ENCODE measurements around the gene ASB13.

DNA sequence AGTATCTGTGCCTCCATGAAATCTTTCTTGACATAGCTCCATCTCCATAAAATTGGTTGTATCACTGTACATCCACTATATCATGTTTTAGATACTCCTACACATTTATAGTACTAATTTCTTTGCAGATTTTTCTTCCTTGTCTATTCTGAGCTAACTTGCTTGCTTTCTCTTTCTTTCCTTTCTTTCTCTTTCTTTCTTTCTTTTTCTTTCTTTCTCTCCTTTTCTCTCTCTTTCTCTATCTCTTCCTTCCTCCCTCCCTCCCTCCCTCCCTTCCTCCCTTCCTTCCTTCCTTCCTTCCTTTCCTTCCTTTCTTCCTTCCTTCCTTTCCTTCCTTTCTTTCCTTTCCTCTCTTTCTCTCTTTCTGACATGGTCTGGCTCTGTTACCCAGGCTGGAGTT is 42.0 kb upstream of the ASB13 start:
- TF ChIP-seq, protein P1, sequence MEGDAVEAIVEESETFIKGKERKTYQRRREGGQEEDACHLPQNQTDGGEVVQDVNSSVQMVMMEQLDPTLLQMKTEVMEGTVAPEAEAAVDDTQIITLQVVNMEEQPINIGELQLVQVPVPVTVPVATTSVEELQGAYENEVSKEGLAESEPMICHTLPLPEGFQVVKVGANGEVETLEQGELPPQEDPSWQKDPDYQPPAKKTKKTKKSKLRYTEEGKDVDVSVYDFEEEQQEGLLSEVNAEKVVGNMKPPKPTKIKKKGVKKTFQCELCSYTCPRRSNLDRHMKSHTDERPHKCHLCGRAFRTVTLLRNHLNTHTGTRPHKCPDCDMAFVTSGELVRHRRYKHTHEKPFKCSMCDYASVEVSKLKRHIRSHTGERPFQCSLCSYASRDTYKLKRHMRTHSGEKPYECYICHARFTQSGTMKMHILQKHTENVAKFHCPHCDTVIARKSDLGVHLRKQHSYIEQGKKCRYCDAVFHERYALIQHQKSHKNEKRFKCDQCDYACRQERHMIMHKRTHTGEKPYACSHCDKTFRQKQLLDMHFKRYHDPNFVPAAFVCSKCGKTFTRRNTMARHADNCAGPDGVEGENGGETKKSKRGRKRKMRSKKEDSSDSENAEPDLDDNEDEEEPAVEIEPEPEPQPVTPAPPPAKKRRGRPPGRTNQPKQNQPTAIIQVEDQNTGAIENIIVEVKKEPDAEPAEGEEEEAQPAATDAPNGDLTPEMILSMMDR (IDR thresholded peaks at IDR 0.05; ENCODE audit: poor library complexity, severe bottlenecking), result no peak
- TF ChIP-seq EZH2 (IDR thresholded peaks at IDR 0.05; ENCODE audit: borderline replicate concordance, insufficient read depth, low read length, poor library complexity, severe bottlenecking) (no peak), TAF1 (IDR thresholded peaks at IDR 0.05; ENCODE audit: low read depth) (no peak), RAD21 (conservative IDR thresholded peaks at IDR 0.05) (no peak), POLR2AphosphoS5 (IDR thresholded peaks at IDR 0.05) (no peak)
